TTC549 (cell line): ENCODE data around the gene IL21.
"Not testable (repeated sequence)": the region's sequence is repeated elsewhere in the genome, so short reads cannot be mapped to it uniquely, and the experiment has no call there.

Experiments used
- FAIRE-seq: peaks from 2 replicates; lab custom pipeline; 2012; peaks lifted over from hg19 to GRCh38; lab: Jason Lieb, UNC

The IL21 gene

GRCh38 chr4:122577189-122577553, 43.7 kb downstream of the IL21 start:
- FAIRE-seq, result no peak

GRCh38 chr4:122576261-122577188, 44.3 kb downstream of the IL21 start:
- FAIRE-seq, result peak; percentile 93

GRCh38 chr4:122574347-122574746, 46.5 kb downstream of the IL21 start:
- FAIRE-seq, result not testable (repeated sequence)

GRCh38 chr4:122562449-122562848, 58.4 kb downstream of the IL21 start:
- no peak for FAIRE-seq
